Karpas-422 (cell line): Measurements from ENCODE around the gene SEMA4D. TPM values are rescaled to one million over a fixed set of nuclear protein-coding genes. Genes with fewer than 3 reads are reported as not detected.
A peak's percentile ranks its signal among the peaks of the same experiment; 100 is the strongest.

Experiments used
- DNase-seq: peaks from one replicate; pipeline ENCODE4 v3.0.0-alpha.2; 2015
- H2AFZ ChIP-seq: fragments of 200-600 bp; sonication (generic); 2 replicates; pipeline ENCODE4 v1.6.1; 2014; ENCODE audit warnings: antibody characterized with exemption, low read length, mixed read lengths
- H3K27ac ChIP-seq: fragments of 200-600 bp; sonication (generic); 2 replicates; pipeline ENCODE4 v1.5.1; 2014; ENCODE audit warnings: mild to moderate bottlenecking, low read length, moderate library complexity
- H3K27me3 ChIP-seq: fragments of 200-600 bp; sonication (generic); 2 replicates; pipeline ENCODE4 v1.6.1; 2014; ENCODE audit warnings: low read length, mixed read lengths
- H3K36me3 ChIP-seq: fragments of 200-600 bp; sonication (generic); 2 replicates; pipeline ENCODE4 v1.6.1; 2014; ENCODE audit warnings: low read length, mixed read lengths; ENCODE audit not compliant: insufficient read depth
- H3K4me1 ChIP-seq: fragments of 200-600 bp; sonication (generic); 2 replicates; pipeline ENCODE4 v1.6.1; 2014; ENCODE audit warnings: mild to moderate bottlenecking, low read length, mixed read lengths
- H3K4me2 ChIP-seq: fragments of 200-600 bp; sonication (generic); 2 replicates; pipeline ENCODE4 v1.6.1; 2014; ENCODE audit warnings: low read length, low read depth, mild to moderate bottlenecking; ENCODE audit not compliant: poor library complexity, severe bottlenecking
- H3K4me3 ChIP-seq: fragments of 200-600 bp; sonication (generic); 2 replicates; pipeline ENCODE4 v1.5.1; 2014; ENCODE audit warnings: mild to moderate bottlenecking, antibody characterized with exemption, low read length, mixed read lengths
- H3K79me2 ChIP-seq: fragments of 200-600 bp; sonication (generic); 2 replicates; pipeline ENCODE4 v1.6.1; 2014; ENCODE audit warnings: mild to moderate bottlenecking, low read length, mixed read lengths
- H3K9ac ChIP-seq: fragments of 200-600 bp; sonication (generic); 2 replicates; pipeline ENCODE4 v1.6.0; 2014; ENCODE audit warnings: low read length
- H3K9me2 ChIP-seq: fragments of 200-600 bp; sonication (generic), shearing (Covaris generic); replicated peaks from 2 replicates; pipeline ENCODE4 v1.6.0; 2014; ENCODE audit warnings: mild to moderate bottlenecking, low read length, moderate library complexity; ENCODE audit not compliant: insufficient read depth
- H3K9me3 ChIP-seq: fragments of 300-700, 200-600 bp; sonication (generic); 2 replicates; pipeline ENCODE4 v1.6.1; 2014; ENCODE audit warnings: low read length, mixed read lengths
- H4K20me1 ChIP-seq: fragments of 200-600 bp; sonication (generic); 2 replicates; pipeline ENCODE4 v1.6.1; 2014; ENCODE audit warnings: mild to moderate bottlenecking, antibody characterized with exemption, low read length, low read depth; ENCODE audit not compliant: insufficient read depth
- total RNA-seq: library from RNA; depleted of rRNA; stranded (reverse); fragments of >200 nt; shearing (Covaris generic); gene quantifications from 2 replicates; pipeline ENCODE4 v1.2.3, GENCODE V29; 2014; ENCODE audit warnings: low replicate concordance

The SEMA4D gene
- total RNA-seq, 1 experiment from 2014 or later, result 2.3 TPM

DNA sequence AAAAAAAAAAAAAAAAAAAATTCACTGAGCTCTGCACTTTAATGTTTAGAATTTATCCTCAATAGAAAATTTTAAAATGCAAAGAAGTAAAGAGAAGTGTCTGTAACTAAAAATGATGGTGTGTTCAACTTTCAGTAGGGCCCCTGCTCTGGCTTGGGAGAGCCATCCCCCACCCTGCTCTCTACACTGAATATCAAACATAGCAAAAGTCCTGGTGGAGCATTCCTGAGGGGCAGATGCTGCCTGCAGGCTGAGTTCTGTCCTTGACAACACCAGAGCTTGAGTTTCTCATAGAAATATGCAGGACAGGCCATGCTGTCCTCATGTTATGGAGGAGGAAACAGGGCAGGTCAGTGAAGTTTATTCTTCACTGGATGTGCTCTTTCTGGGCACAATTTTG is 7.1 kb upstream of the SEMA4D start:
- H3K79me2 ChIP-seq, result no peaks in the 10 kb centered on the region
- no peak overlapping the region for H2AFZ ChIP-seq
- H4K20me1 ChIP-seq, result no peaks in the 10 kb centered on the region
- H3K9me3 ChIP-seq, result no peaks in the 10 kb centered on the region
- H3K27ac ChIP-seq, result no peak overlapping the region
- no peak for DNase-seq
- H3K4me3 ChIP-seq, result no peak overlapping the region
- no peaks in the 10 kb centered on the region for H3K4me1 ChIP-seq
- H3K36me3 ChIP-seq, result no peaks in the 10 kb centered on the region
- H3K9me2 ChIP-seq, result no peaks in the 10 kb centered on the region
- no peak overlapping the region for H3K4me2 ChIP-seq
- H3K9ac ChIP-seq, result no peak overlapping the region
- no peaks in the 10 kb centered on the region for H3K27me3 ChIP-seq

DNA sequence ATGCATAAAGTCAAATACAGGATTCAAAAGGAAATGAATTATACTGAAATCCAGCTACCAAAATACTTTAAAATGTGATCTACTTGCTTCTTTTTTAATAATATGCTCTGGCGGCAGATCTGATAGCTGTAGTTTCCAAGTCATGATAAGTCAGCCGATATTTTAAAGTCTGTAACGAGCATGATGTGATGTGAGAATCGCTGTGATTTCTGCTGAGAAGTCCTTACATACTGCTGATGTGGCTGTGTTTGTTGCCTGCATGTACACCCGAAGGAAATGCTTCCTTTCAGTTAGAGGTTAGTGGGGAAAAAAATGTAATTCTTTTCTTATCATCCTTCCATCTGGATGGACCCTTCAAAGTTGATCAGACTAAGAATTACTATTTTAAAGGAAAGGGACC is 4.8 kb upstream of the SEMA4D start:
- Histone ChIP-seq H3K36me3 (no peaks in the 10 kb centered on the region), H3K79me2 (no peaks in the 10 kb centered on the region), H3K4me2 (no peak overlapping the region), H4K20me1 (no peaks in the 10 kb centered on the region), H3K27me3 (no peaks in the 10 kb centered on the region), H3K9ac (no peak overlapping the region), H3K27ac (no peak overlapping the region), H3K9me2 (no peaks in the 10 kb centered on the region), H3K4me1 (peaks cover 10% of the 10 kb centered on the region), H3K4me3 (no peak overlapping the region), H3K9me3 (no peaks in the 10 kb centered on the region), H2AFZ (no peak overlapping the region; the same call in 1 of the 2 replicates)
- DNase-seq, result no peak

DNA sequence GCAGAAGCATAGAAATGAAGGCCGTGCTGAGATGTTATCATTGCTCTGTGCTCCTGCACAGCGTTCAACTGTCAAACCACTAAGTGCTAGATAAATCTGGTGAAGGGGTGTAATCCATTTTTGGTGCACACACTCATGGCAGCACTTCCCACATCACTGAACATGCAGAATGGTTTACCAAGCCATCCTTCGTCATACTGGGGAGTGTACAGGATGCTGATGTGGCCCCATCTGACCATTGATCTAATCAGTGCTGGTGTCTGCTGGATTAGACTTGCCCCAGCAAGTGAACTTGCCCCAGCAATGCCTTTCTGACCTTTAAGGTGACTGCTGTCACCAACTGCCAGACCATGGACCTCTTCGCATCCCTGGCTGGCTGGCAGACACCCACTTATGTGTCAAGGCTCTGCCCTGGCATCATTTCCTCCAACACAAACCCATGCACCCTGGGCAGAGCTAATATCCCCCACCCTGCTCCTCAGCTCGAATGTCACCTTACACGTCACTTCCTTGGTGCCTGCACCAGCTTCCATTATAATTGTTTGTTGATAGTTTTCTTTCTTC is 4.2 kb upstream of the SEMA4D start:
- H3K36me3 ChIP-seq, result no peaks in the 10 kb centered on the region
- H3K9me3 ChIP-seq, result no peaks in the 10 kb centered on the region
- H3K4me2 ChIP-seq, result no peak overlapping the region
- no peak for DNase-seq
- no peaks in the 10 kb centered on the region for H3K9me2 ChIP-seq
- H3K9ac ChIP-seq, result no peak overlapping the region
- H3K4me3 ChIP-seq, result no peak overlapping the region
- H3K79me2 ChIP-seq, result no peaks in the 10 kb centered on the region
- no peak overlapping the region; the same call in 1 of the 2 replicates for H2AFZ ChIP-seq
- H3K27me3 ChIP-seq, result no peaks in the 10 kb centered on the region
- H3K27ac ChIP-seq, result no peak overlapping the region
- no peaks in the 10 kb centered on the region for H4K20me1 ChIP-seq
- H3K4me1 ChIP-seq, result peaks cover 11% of the 10 kb centered on the region

DNA sequence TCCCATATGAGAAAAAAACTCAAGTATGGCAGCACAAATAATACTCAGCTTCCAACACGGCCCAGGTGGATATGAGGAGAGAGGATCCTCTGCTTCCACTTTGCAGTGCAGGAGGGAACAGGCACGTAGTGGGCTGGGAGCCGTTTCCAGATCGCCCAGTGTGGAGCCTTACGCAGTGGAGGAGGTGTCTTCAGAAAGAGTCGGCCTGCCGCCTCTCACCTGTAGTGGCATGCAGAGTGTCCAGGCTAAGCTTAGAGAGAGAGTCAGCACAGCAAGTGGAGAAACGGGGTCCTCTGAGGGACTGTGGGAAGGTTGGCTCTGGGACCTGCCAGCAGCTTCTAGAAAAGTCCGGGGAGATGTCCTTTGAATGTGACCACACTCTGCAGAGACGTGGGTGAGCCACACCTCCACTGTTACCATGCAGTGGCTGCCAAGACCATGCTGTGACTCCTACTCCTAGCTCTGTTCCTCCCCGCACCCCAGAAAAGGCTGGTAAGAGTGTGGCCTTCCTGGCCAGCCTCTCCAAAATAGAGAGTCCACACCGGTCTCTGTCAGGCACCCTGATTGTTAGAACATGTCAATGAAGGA is 3.5 kb upstream of the SEMA4D start:
- H3K27ac ChIP-seq, result no peak overlapping the region
- H3K4me1 ChIP-seq, result peaks cover 18% of the 10 kb centered on the region

DNA sequence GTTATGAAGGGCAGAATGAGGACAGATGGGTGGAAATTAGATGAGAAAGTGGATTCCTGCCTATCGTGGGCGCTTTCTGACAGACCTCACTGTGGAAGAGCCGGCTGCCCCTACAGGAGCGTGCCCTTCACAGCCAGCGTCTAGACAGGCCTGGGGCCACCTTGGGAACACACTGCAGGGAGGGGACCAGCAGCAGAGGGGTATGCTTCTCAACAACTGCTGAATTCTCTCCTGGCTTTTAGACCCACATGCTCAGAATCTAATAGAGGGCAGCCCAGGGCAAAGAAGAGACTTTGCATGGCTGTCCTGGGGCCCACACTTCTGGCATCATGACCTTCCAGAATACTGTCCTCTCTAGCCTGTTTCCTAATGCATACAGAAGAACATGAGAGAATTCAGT is 2.1 kb upstream of the SEMA4D start:
- H3K9me3 ChIP-seq, result no peaks in the 10 kb centered on the region
- peaks cover 10% of the 10 kb centered on the region; the same call in 1 of the 2 replicates for H4K20me1 ChIP-seq
- no peaks in the 10 kb centered on the region for H3K36me3 ChIP-seq
- H3K9ac ChIP-seq, result no peak overlapping the region
- no peaks in the 10 kb centered on the region for H3K9me2 ChIP-seq
- H2AFZ ChIP-seq, result no peak overlapping the region
- H3K4me1 ChIP-seq, result peaks cover 32% of the 10 kb centered on the region
- H3K27ac ChIP-seq, result no peak overlapping the region
- no peak overlapping the region for H3K4me2 ChIP-seq
- no peaks in the 10 kb centered on the region for H3K79me2 ChIP-seq
- H3K27me3 ChIP-seq, result no peaks in the 10 kb centered on the region
- no peak overlapping the region for H3K4me3 ChIP-seq
- DNase-seq, result no peak

More for the DNA sequence above, 3.5 kb upstream of the SEMA4D start:
- Histone ChIP-seq H3K9me3 (no peaks in the 10 kb centered on the region), H3K4me3 (no peak overlapping the region), H3K4me2 (no peak overlapping the region), H3K27me3 (no peaks in the 10 kb centered on the region), H3K79me2 (no peaks in the 10 kb centered on the region), H3K36me3 (no peaks in the 10 kb centered on the region), H3K9me2 (no peaks in the 10 kb centered on the region), H4K20me1 (peaks cover 3% of the 10 kb centered on the region; the same call in 1 of the 2 replicates), H3K9ac (no peak overlapping the region), H2AFZ (no peak overlapping the region)
- DNase-seq, result no peak

DNA sequence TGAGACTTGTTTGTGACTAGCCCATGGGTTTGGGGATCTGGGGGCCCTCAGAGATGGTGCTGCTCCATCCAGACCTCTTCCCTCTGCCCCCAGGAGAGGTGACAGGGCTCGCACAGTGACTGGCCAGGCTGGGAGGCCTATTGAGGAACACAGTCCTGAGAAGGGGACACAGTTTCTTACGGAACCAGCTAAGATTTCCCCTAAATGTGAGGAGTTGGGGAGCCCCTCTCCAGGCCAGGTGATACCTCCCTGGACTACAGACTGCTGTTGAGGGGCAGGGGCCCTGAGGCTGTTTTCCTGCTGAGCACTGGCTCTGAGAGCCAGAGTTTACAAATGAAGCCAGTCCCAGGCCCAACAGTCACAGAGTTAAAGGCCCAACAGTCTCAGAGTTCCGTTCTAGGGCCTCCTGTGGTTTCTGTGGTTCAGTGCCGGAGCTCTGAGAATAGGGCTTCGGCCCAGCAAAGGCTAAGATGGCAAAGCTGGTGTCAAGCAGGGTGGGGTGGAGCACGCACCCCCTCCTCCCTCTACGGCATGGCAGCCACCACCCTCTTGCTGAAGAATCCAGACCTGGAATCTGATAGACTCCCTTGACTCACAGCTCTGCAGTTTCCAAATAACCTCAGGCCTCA is 1.1 kb upstream of the SEMA4D start:
- Histone ChIP-seq H3K79me2 (no peaks in the 10 kb centered on the region), H3K4me1 (peaks cover 42% of the 10 kb centered on the region), H3K27me3 (no peaks in the 10 kb centered on the region), H3K9ac (no peak overlapping the region), H3K4me3 (no peak overlapping the region), H3K9me3 (no peaks in the 10 kb centered on the region), H3K4me2 (no peak overlapping the region), H3K9me2 (no peaks in the 10 kb centered on the region), H3K27ac (no peak overlapping the region), H2AFZ (no peak overlapping the region), H4K20me1 (peaks cover 10% of the 10 kb centered on the region; the same call in 1 of the 2 replicates), H3K36me3 (no peaks in the 10 kb centered on the region)
- DNase-seq, result no peak

DNA sequence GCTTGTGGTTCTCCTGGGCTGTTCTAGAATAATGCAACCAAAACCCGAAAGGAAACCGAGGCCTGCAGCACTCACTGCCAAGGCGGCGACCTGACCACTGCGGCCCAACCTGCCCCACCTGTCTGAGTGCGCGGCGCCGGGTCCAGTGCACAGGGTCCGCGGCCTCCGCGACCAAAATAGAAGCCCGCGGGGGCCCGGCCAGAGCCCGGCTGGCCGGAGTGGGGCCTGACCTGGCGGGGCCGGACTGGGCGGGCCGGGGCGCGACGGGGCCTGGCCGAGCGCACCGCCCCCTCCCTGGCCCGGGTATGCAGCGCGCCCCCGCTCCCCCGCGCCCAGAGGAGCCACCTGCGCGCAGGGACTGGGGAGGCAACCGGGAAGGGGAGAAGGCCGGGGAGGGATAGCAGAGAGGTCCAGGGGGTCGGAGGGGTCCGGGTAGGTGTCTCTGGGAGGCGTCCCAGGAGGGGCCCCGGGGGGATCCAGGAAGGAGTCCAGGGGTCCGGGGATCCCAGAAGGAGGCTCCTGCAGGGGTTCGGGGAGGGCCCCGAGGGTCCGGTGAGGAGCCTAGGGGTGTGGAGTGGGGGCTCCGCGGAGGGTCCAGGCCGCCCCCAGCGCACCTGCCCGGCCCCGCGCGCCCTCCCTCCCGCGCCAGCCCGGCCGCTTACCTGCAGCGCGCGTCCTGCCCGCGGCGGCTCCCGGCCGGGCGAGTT is 503 bp downstream of the SEMA4D start:
- Histone ChIP-seq H3K36me3 (no peaks in the 10 kb centered on the region), H3K4me3 (peak overlapping the region; percentile 76), H4K20me1 (peaks cover 18% of the 10 kb centered on the region; the same call in 1 of the 2 replicates), H3K9me2 (no peaks in the 10 kb centered on the region), H3K4me1 (peaks cover 47% of the 10 kb centered on the region), H3K27me3 (no peaks in the 10 kb centered on the region), H3K4me2 (peak overlapping the region; percentile 67), H3K9me3 (no peaks in the 10 kb centered on the region), H3K79me2 (no peaks in the 10 kb centered on the region), H2AFZ (no peak overlapping the region), H3K27ac (no peak overlapping the region), H3K9ac (peak overlapping the region; percentile 73)
- no peak for DNase-seq

DNA sequence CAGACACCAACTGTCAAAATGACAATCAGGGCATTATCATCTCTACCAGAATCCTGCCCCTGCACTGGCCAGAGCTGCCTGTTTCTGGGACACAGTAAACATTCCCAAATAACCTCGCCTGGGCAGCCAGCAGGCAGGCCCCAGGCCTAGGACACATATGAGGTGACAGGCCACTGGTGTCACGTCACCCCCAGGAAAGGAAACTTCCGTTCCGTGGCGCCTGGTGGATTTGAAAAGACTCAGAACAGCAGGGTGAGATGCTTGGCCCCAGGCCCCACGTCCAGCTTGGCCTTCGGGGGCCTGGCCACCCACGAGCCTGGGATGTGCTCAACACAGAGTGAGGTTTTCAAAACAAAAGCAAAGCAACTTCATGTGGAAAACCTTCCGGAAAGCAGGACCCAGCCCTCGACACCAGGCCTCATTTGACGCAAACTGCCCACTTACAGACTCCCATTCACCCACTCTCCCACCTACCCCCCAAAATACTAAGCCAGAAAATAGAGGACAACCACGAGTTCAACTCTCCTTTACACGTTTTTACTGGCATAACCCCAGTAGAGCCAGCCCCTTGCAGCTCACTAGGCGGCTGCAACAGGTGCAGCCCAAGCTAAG is 1.2 kb downstream of the SEMA4D start:
- Histone ChIP-seq H2AFZ (no peak overlapping the region), H3K27ac (no peak overlapping the region), H3K4me2 (peak overlapping the region; percentile 67), H3K36me3 (no peaks in the 10 kb centered on the region), H3K9ac (peak overlapping the region; percentile 73), H3K4me3 (peak overlapping the region; percentile 76), H3K9me2 (no peaks in the 10 kb centered on the region), H3K9me3 (no peaks in the 10 kb centered on the region), H3K4me1 (peaks cover 47% of the 10 kb centered on the region), H3K79me2 (no peaks in the 10 kb centered on the region), H4K20me1 (peaks cover 21% of the 10 kb centered on the region; the same call in 1 of the 2 replicates), H3K27me3 (no peaks in the 10 kb centered on the region)
- no peak for DNase-seq
